OCI-LY1 (cell line): ENCODE data around the gene HEY2.

Experiments used
- H2AFZ ChIP-seq: fragments of 200-600 bp; sonication (generic), shearing (Covaris generic); 2 replicates; pipeline ENCODE4 v1.6.0; 2014; ENCODE audit warnings: antibody characterized with exemption, mild to moderate bottlenecking, low read length
- H3F3A ChIP-seq: fragments of 200-600 bp; sonication (generic), shearing (Covaris generic); 2 replicates; pipeline ENCODE4 v1.6.0; 2014; ENCODE audit warnings: mild to moderate bottlenecking, antibody characterized with exemption, low read length, moderate library complexity; ENCODE audit not compliant: insufficient read depth
- H3K27ac ChIP-seq: fragments of 200-600 bp; sonication (generic); 2 replicates; pipeline ENCODE4 v1.5.1; 2014; ENCODE audit warnings: low read length, mixed run types, mild to moderate bottlenecking, low read depth; ENCODE audit not compliant: poor library complexity, severe bottlenecking
- H3K27me3 ChIP-seq: fragments of 200-600 bp; sonication (generic); 2 replicates; pipeline ENCODE4 v1.6.0; 2014; ENCODE audit warnings: antibody characterized with exemption, mild to moderate bottlenecking, low read length, moderate library complexity; ENCODE audit not compliant: insufficient read depth
- H3K36me3 ChIP-seq: fragments of 200-600 bp; sonication (generic); 2 replicates; pipeline ENCODE4 v1.6.1; 2014; ENCODE audit warnings: mild to moderate bottlenecking, antibody characterized with exemption, low read length, moderate library complexity, mixed read lengths; ENCODE audit not compliant: insufficient read depth
- H3K4me1 ChIP-seq: fragments of 200-600 bp; sonication (generic); 2 replicates; pipeline ENCODE4 v1.5.1; 2014; ENCODE audit warnings: mild to moderate bottlenecking, low read length, moderate library complexity; ENCODE audit not compliant: insufficient read depth, severe bottlenecking
- H3K4me2 ChIP-seq: fragments of 200-600 bp; sonication (generic), shearing (Covaris generic); 2 replicates; pipeline ENCODE4 v1.6.1; 2014; ENCODE audit warnings: low read length
- H3K4me3 ChIP-seq: fragments of 200-600 bp; sonication (generic); 2 replicates; pipeline ENCODE4 v1.5.1; 2014; ENCODE audit warnings: low read length, low read depth, mild to moderate bottlenecking, mixed read lengths; ENCODE audit not compliant: poor library complexity, severe bottlenecking
- H3K79me2 ChIP-seq: fragments of 200-600 bp; shearing (Covaris generic); 2 replicates; pipeline ENCODE4 v1.6.1; 2016; ENCODE audit warnings: mixed run types, low read length, mixed read lengths; ENCODE audit not compliant: insufficient read depth
- H3K9ac ChIP-seq: fragments of 200-600 bp; sonication (generic), shearing (Covaris generic); 2 replicates; pipeline ENCODE4 v1.6.1; 2014; ENCODE audit warnings: mild to moderate bottlenecking, low read length, mixed read lengths
- H3K9me2 ChIP-seq: fragments of 200-600 bp; sonication (generic), shearing (Covaris generic); 2 replicates; pipeline ENCODE4 v1.6.1; 2014; ENCODE audit warnings: low read depth, mild to moderate bottlenecking, low read length, mixed read lengths
- H3K9me3 ChIP-seq: fragments of 200-600 bp; shearing (Covaris generic); 2 replicates; pipeline ENCODE4 v1.6.1; 2014; ENCODE audit warnings: low read length, mixed read lengths
- H4K20me1 ChIP-seq: fragments of 200-600 bp; sonication (generic), shearing (Covaris generic); 2 replicates; pipeline ENCODE4 v1.6.0; 2016; ENCODE audit warnings: mild to moderate bottlenecking, low read length; ENCODE audit not compliant: insufficient read depth
- EZH2 ChIP-seq: fragments of 200-600 bp; sonication (generic), shearing (Covaris generic); IDR thresholded peaks from 2 replicates; pipeline ENCODE4 v1.8.0; 2017; ENCODE audit warnings: borderline replicate concordance, mixed run types, mild to moderate bottlenecking, antibody characterized with exemption, low read length, moderate library complexity, mixed read lengths
- TF ChIP-seq, protein P1 (sequence below): fragments of 200-600 bp; sonication (generic), shearing (Covaris generic); IDR thresholded peaks from 2 replicates; pipeline ENCODE4 v1.5.1; 2017; ENCODE audit warnings: mild to moderate bottlenecking, antibody characterized with exemption, low read length, moderate library complexity, mixed read lengths

Gene HEY2

DNA sequence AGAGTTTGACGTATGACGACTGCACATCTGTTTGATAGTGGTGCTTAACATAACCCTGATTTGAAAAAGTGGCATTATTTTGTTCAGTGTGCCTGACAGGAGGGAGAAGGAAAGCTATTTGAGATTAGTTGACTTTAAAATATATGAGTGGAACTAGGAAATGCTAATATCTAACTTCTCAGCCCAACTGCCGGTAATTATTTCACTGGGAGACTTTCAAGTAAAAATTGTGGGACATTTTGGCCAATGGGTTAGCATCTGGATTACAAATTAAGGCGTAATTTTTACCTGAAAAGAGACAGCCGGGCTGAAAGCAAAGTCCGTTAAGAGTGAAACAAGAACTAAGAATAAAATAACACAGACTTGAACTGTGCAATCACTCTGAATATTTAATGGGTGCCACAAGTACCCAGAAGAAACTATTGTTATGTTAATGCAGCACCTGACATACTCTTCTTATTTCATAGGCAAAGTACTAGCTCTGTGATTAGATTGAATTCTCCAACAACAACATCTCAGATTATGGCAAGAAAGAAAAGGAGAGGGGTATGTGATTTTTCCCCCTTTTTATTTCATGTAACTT is 2.0 kb downstream of the HEY2 start:
- Histone ChIP-seq H3K27ac (peak overlapping the region; percentile 73), H3K9ac (peak overlapping the region; percentile 75), H3F3A (peaks cover 4% of the 10 kb centered on the region; the same call in 1 of the 2 replicates), H3K27me3 (no peaks in the 10 kb centered on the region), H4K20me1 (no peaks in the 10 kb centered on the region), H3K36me3 (peaks cover 37% of the 10 kb centered on the region), H3K4me2 (peak overlapping the region; percentile 81), H3K9me3 (no peaks in the 10 kb centered on the region), H3K9me2 (no peaks in the 10 kb centered on the region), H3K4me3 (peak overlapping the region; percentile 72), H2AFZ (no peak overlapping the region), H3K4me1 (peaks cover 67% of the 10 kb centered on the region), H3K79me2 (peaks cover 18% of the 10 kb centered on the region)
- TF ChIP-seq, protein P1, sequence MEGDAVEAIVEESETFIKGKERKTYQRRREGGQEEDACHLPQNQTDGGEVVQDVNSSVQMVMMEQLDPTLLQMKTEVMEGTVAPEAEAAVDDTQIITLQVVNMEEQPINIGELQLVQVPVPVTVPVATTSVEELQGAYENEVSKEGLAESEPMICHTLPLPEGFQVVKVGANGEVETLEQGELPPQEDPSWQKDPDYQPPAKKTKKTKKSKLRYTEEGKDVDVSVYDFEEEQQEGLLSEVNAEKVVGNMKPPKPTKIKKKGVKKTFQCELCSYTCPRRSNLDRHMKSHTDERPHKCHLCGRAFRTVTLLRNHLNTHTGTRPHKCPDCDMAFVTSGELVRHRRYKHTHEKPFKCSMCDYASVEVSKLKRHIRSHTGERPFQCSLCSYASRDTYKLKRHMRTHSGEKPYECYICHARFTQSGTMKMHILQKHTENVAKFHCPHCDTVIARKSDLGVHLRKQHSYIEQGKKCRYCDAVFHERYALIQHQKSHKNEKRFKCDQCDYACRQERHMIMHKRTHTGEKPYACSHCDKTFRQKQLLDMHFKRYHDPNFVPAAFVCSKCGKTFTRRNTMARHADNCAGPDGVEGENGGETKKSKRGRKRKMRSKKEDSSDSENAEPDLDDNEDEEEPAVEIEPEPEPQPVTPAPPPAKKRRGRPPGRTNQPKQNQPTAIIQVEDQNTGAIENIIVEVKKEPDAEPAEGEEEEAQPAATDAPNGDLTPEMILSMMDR, result no peak
- no peak for TF ChIP-seq EZH2

DNA sequence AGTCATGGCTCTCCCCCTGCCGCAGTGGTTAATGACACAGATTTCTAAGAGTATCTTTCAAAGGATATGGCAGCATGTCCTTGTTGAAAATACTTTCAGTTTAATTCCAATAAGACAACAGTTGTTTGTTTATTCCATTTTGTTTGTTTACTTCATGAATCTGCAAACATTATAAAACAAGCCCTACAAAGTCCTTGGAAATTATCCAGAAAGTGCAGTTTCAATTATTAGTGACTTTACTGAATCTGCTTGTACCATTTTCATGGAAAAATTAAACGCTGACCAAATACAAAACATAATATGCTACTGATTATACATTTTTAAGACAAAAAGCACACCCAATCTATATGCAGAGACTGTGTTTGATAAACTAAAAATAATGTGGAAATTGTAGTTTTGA is 3.3 kb downstream of the HEY2 start:
- H3K27ac ChIP-seq, result no peak overlapping the region
- H3K4me1 ChIP-seq, result peaks cover 54% of the 10 kb centered on the region
- H2AFZ ChIP-seq, result no peak overlapping the region
- peak overlapping the region; percentile 81 for H3K4me2 ChIP-seq
- H3K9ac ChIP-seq, result no peak overlapping the region; the same call in 1 of the 2 replicates
- no peak for TF ChIP-seq EZH2
- TF ChIP-seq, protein P1, result no peak
- H3F3A ChIP-seq, result no peaks in the 10 kb centered on the region
- no peaks in the 10 kb centered on the region for H3K9me3 ChIP-seq
- H3K36me3 ChIP-seq, result peaks cover 49% of the 10 kb centered on the region
- no peaks in the 10 kb centered on the region for H3K9me2 ChIP-seq
- peaks cover 18% of the 10 kb centered on the region for H3K79me2 ChIP-seq
- H3K4me3 ChIP-seq, result peak overlapping the region; percentile 72
- no peaks in the 10 kb centered on the region for H3K27me3 ChIP-seq
- no peaks in the 10 kb centered on the region for H4K20me1 ChIP-seq

DNA sequence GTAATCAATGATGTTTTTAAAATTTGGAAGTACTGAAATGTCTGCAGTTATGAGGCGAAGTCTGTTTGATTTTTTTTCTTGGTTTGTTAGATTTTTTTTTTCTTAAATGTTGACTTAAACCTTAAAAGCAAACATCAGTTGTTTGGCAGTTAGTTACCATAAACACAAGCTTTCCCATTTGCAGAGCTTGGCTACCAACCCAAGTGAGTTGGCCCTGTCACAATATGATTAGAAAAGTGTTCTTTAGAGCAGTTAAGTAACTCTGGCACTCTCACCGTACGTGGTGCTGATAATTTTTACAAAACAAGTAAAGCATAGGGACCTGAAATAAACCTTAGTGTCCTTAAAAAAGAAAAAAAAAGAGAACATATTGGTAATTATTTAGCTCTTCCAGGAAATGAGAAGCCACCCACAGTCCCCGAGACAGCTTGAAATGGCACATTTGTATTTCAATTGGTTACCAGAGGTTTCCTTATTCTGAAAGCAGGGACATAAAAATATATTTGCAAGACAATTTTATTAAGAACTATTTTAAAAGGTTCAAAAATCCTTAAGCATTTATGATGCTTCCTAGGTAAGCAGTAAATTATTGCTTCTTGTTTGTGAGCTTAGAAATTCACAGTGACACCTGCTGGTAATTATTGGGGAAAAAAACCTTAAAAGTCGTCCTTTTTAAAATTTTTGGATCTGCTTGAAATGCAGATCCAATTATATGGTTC is 3.9 kb downstream of the HEY2 start:
- Histone ChIP-seq H3K9me2 (no peaks in the 10 kb centered on the region), H3F3A (no peaks in the 10 kb centered on the region), H3K4me3 (peak overlapping the region; percentile 72), H3K4me1 (peaks cover 53% of the 10 kb centered on the region), H3K36me3 (peaks cover 50% of the 10 kb centered on the region), H3K27ac (no peak overlapping the region), H3K4me2 (peak overlapping the region; percentile 81), H2AFZ (no peak overlapping the region), H3K79me2 (peaks cover 18% of the 10 kb centered on the region), H3K9me3 (no peaks in the 10 kb centered on the region), H3K27me3 (no peaks in the 10 kb centered on the region), H4K20me1 (no peaks in the 10 kb centered on the region), H3K9ac (no peak overlapping the region; the same call in 1 of the 2 replicates)
- TF ChIP-seq, protein P1, result peak; percentile 50; the same call in 1 of the 2 replicates
- TF ChIP-seq EZH2, result no peak
